ENCODE measurements around the gene ATP6V1B1. TPM values are rescaled to one million over a fixed set of nuclear protein-coding genes. Genes with fewer than 3 reads are reported as not detected.

ATP6V1B1 gene
- total RNA-seq, 3 donors from 2014 or later (not counting 1 experiment from before 2014, with no cell fraction given) = not detected

- ATAC-seq (no peak), DNase-seq (no peak)
- Histone ChIP-seq H3K4me1 (ENCODE audit: control insufficient read depth, insufficient read depth, low read length) (peaks cover 10% of the 10 kb centered on the region), H3K9me3 (ENCODE audit: control insufficient read depth, insufficient read depth, low read length) (no peaks in the 10 kb centered on the region), H3K27me3 (ENCODE audit: control insufficient read depth, insufficient read depth, low read length) (no peaks in the 10 kb centered on the region), H3K4me3 (ENCODE audit: low read length) (no peak overlapping the region), H3K27ac (ENCODE audit: low read length) (no peak overlapping the region), H3K36me3 (ENCODE audit: control insufficient read depth, insufficient read depth, low read length) (no peaks in the 10 kb centered on the region)
- Mint-ChIP-seq H3K27ac (no peak overlapping the region), H3K4me3 (no peak overlapping the region), H3K9me3 (no peaks in the 10 kb centered on the region), H3K27me3 (ENCODE audit: low read depth in 2 of 2) (peaks cover 11 to 15% of the 10 kb centered on the region in 2 donors), H3K4me1 (peaks cover 6 to 8% of the 10 kb centered on the region in 2 donors), H3K36me3 (no peaks in the 10 kb centered on the region)
- TF ChIP-seq CTCF (IDR thresholded peaks at IDR 0.05) = no peak
- intact Hi-C loops (cut with micrococcal nuclease) = no loop called here
- WGBS (ENCODE audit: insufficient coverage) = 85% methylated on average over 9 of the region's 10 CpGs
Observed at GRCh38 chr2:71005271-71006202, 69.8 kb downstream of the ATP6V1B1 start.

- intact Hi-C loops (cut with micrococcal nuclease) = no loop called here
Observed at GRCh38 chr2:71006323-71006722, 70.6 kb downstream of the ATP6V1B1 start.

GRCh38 chr2:71006955-71007799 lies 71.5 kb downstream of the ATP6V1B1 start:
- Histone ChIP-seq H3K36me3 (ENCODE audit: control insufficient read depth, insufficient read depth, low read length) (no peaks in the 10 kb centered on the region), H3K27me3 (ENCODE audit: control insufficient read depth, insufficient read depth, low read length) (no peaks in the 10 kb centered on the region), H3K4me3 (ENCODE audit: low read length) (no peak overlapping the region), H3K4me1 (ENCODE audit: control insufficient read depth, insufficient read depth, low read length) (no peaks in the 10 kb centered on the region), H3K27ac (ENCODE audit: low read length) (no peak overlapping the region), H3K9me3 (ENCODE audit: control insufficient read depth, insufficient read depth, low read length) (no peaks in the 10 kb centered on the region)
- intact Hi-C loops (cut with micrococcal nuclease) = no loop called here
- WGBS (ENCODE audit: insufficient coverage) = 81% methylated on average over 5 of the region's 5 CpGs
- DNase-seq (no peak), ATAC-seq (no peak)
- H3K36me3 Mint-ChIP-seq = no peaks in the 10 kb centered on the region
- TF ChIP-seq CTCF (IDR thresholded peaks at IDR 0.05) = no peak
- no peak overlapping the region for H3K4me3 Mint-ChIP-seq
- H3K9me3 Mint-ChIP-seq = no peaks in the 10 kb centered on the region
- no peak overlapping the region for H3K27ac Mint-ChIP-seq
- H3K4me1 Mint-ChIP-seq = peaks cover 0 to 4% of the 10 kb centered on the region in 2 donors
- peaks cover 19 to 20% of the 10 kb centered on the region in 2 donors for H3K27me3 Mint-ChIP-seq (ENCODE audit: low read depth in 2 of 2)

More at GRCh38 chr2:71006323-71006722, 70.6 kb downstream of the ATP6V1B1 start:
- Histone ChIP-seq H3K27ac (ENCODE audit: low read length) (no peak overlapping the region), H3K4me3 (ENCODE audit: low read length) (no peak overlapping the region), H3K27me3 (ENCODE audit: control insufficient read depth, insufficient read depth, low read length) (no peaks in the 10 kb centered on the region), H3K4me1 (ENCODE audit: control insufficient read depth, insufficient read depth, low read length) (peaks cover 2% of the 10 kb centered on the region), H3K36me3 (ENCODE audit: control insufficient read depth, insufficient read depth, low read length) (no peaks in the 10 kb centered on the region), H3K9me3 (ENCODE audit: control insufficient read depth, insufficient read depth, low read length) (no peaks in the 10 kb centered on the region)
- 89% methylated on average over 1 of the region's 2 CpGs for WGBS (ENCODE audit: insufficient coverage)
- no peak for TF ChIP-seq CTCF (IDR thresholded peaks at IDR 0.05)
- Mint-ChIP-seq H3K27ac (no peak overlapping the region), H3K4me3 (no peak overlapping the region), H3K4me1 (peaks cover 0 to 1% of the 10 kb centered on the region in 2 donors), H3K9me3 (no peaks in the 10 kb centered on the region), H3K27me3 (ENCODE audit: low read depth in 2 of 2) (peaks cover 12 to 15% of the 10 kb centered on the region in 2 donors), H3K36me3 (no peaks in the 10 kb centered on the region)
- ATAC-seq (no peak), DNase-seq (no peak)

All from natural killer cell (primary cell).